SK-N-SH treated with all-trans-retinoic acid at 6 μM for 48 hours (cell line): Measurements from ENCODE around the gene RNF111.

Source experiments
- ARNTL ChIP-seq: fragments of 450-650 bp; formaldehyde crosslinking; IDR thresholded peaks from 2 replicates; pipeline ENCODE4 v1.5.0; 2020; ENCODE audit warnings: low read depth, mild to moderate bottlenecking, moderate library complexity, borderline replicate concordance
- BACH2 ChIP-seq: fragments of 250-450 bp; sonication (Bioruptor Pico); IDR thresholded peaks from 2 replicates; pipeline ENCODE4 v1.9.0; 2021; ENCODE audit warnings: mild to moderate bottlenecking, borderline replicate concordance
- CREB5 ChIP-seq: fragments of 250-450 bp; sonication (Bioruptor Pico); IDR thresholded peaks from 2 replicates; pipeline ENCODE4 v1.5.1; 2020; ENCODE audit warnings: low read depth, mild to moderate bottlenecking, moderate library complexity
- CSRNP3 ChIP-seq: fragments of 250-450 bp; sonication (Bioruptor Pico); IDR thresholded peaks from 2 replicates; pipeline ENCODE4 v1.5.1; 2021; ENCODE audit warnings: mild to moderate bottlenecking, moderate library complexity
- OSR1 ChIP-seq: fragments of 250-450 bp; sonication (Bioruptor Pico); IDR thresholded peaks from 2 replicates; pipeline ENCODE4 v1.8.0; 2022; ENCODE audit warnings: moderate library complexity, mild to moderate bottlenecking, inconsistent platforms
- POU6F1 ChIP-seq: fragments of 250-450 bp; sonication (Bioruptor Pico); IDR thresholded peaks from 2 replicates; pipeline ENCODE4 v1.8.0; 2021; ENCODE audit warnings: low read depth, mild to moderate bottlenecking, moderate library complexity, borderline replicate concordance
- PPARA ChIP-seq: fragments of 250-450 bp; sonication (Bioruptor Pico); IDR thresholded peaks from 2 replicates; pipeline ENCODE4 v1.5.0; 2020; ENCODE audit warnings: mild to moderate bottlenecking, borderline replicate concordance
- RARB ChIP-seq: fragments of 250-450 bp; sonication (Bioruptor Pico); IDR thresholded peaks from 2 replicates; pipeline ENCODE4 v1.8.0; 2021; ENCODE audit warnings: mild to moderate bottlenecking, moderate library complexity
- TCF4 ChIP-seq: fragments of 250-450 bp; sonication (Bioruptor Pico); IDR thresholded peaks from 2 replicates; pipeline ENCODE4 v1.8.0; 2021; ENCODE audit warnings: mild to moderate bottlenecking, moderate library complexity, borderline replicate concordance
- TOX ChIP-seq: fragments of 250-450 bp; sonication (Bioruptor Pico); IDR thresholded peaks from 2 replicates; pipeline ENCODE4 v1.8.0; 2021; ENCODE audit warnings: mild to moderate bottlenecking, moderate library complexity, borderline replicate concordance
- ZNF565 ChIP-seq: fragments of 450-650 bp; formaldehyde crosslinking; conservative IDR thresholded peaks from 2 replicates; pipeline ENCODE4 v1.5.0; 2020; ENCODE audit warnings: low read depth, mild to moderate bottlenecking, moderate library complexity
- ZNF70 ChIP-seq: fragments of 450-650 bp; formaldehyde crosslinking; IDR thresholded peaks from 2 replicates; pipeline ENCODE4 v1.5.0; 2020; ENCODE audit warnings: mild to moderate bottlenecking, moderate library complexity

GRCh38 chr15:58999694-59000093 lies 12.2 kb downstream of the RNF111 start:
- no peak for TF ChIP-seq ZNF70 (CRISPR knock-in tag)
- TF ChIP-seq TOX = no peak
- no peak for TF ChIP-seq POU6F1 (CRISPR knock-in tag)
- no peak for TF ChIP-seq ARNTL (CRISPR knock-in tag)
- no peak for TF ChIP-seq BACH2 (CRISPR knock-in tag)
- no peak for TF ChIP-seq PPARA (CRISPR knock-in tag)
- no peak for TF ChIP-seq CREB5
- TF ChIP-seq CSRNP3 (CRISPR knock-in tag) = no peak
- no peak for TF ChIP-seq TCF4
- TF ChIP-seq RARB (CRISPR knock-in tag) = no peak
- no peak for TF ChIP-seq ZNF565 (CRISPR knock-in tag)
- no peak for TF ChIP-seq OSR1 (CRISPR knock-in tag)
